ENCODE data around the gene LCLAT1. TPM values are rescaled to one million over a fixed set of nuclear protein-coding genes. Genes with fewer than 3 reads are reported as not detected.

The LCLAT1 gene
- polyA plus RNA-seq, 1 of the 3 experiments (the other 2 are of a cell fraction), result 6.9 TPM

DNA sequence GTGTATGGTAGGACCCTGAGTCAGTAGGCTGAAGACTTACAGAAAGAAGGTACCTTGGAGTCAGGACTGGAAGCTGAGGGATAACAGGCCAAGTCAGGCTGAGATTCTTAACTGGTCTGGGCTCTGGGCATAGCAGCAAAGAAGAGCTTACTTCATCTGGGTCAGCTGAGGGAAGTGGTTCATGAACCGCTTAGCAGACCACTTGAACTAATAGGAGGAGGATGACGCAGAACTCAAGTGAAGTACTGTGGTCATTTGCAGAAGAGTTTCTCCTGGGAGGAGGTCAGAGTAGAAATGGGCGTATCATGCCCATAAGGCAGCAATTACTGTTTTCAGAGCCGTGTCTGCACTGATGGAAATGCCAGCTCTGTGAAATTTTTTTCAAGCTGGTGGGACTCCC lies 164.5 kb downstream of the LCLAT1 start:
- POLR2A ChIA-PET, result no interaction called here
- no peaks in the 10 kb centered on the region for H3K9me2 ChIP-seq
- no peak for DNase-seq
- no peak overlapping the region for H3K9ac ChIP-seq
- H3F3A ChIP-seq (replicated peaks; ENCODE audit: insufficient read depth), result no peaks in the 10 kb centered on the region
- H3K4me1 ChIP-seq (ENCODE audit: control insufficient read depth in 1 of 2, insufficient read depth in 2 of 2, low read depth in 1 of 2, low read length in 1 of 2), result peaks cover 0 to 15% of the 10 kb centered on the region in 2 experiments; a peak in 2 of 4 replicates
- no peaks in the 10 kb centered on the region for H3K79me2 ChIP-seq (ENCODE audit: insufficient read depth)
- H3K4me2 ChIP-seq, result no peak overlapping the region
- WGBS (ENCODE audit: low lambda C conversion rate), result 92% methylated on average over 4 of the region's 4 CpGs
- H3K27me3 ChIP-seq (ENCODE audit: insufficient read depth), result no peaks in the 10 kb centered on the region
- no peaks in the 10 kb centered on the region for H3K36me3 ChIP-seq (replicated peaks in 1 of 2; ENCODE audit: control insufficient read depth in 1 of 2, insufficient read depth in 2 of 2, low read length in 1 of 2)
- no peaks in the 10 kb centered on the region for H4K20me1 ChIP-seq (ENCODE audit: insufficient read depth)
- TF ChIP-seq TAF1 (IDR thresholded peaks at IDR 0.05; ENCODE audit: borderline replicate concordance, low read depth, low read length) (no peak), MXI1 (IDR thresholded peaks at IDR 0.05; ENCODE audit: low read depth, low read length) (no peak)
- CTCF ChIA-PET, result interaction anchor here (0.7 to 2.3 kb wide), 7 partner anchors 8 to 447 kb away, joined by 3 to 7 read pairs (median 4); no protein-coding TSS in a partner anchor
- no peak overlapping the region for H3K27ac ChIP-seq (ENCODE audit: low read depth in 2 of 2, low read length in 1 of 2)
- no peak overlapping the region for H2AFZ ChIP-seq (ENCODE audit: low read depth)
- H3K9me3 ChIP-seq, result no peaks in the 10 kb centered on the region
- H3K4me3 ChIP-seq (ENCODE audit: low read depth in 2 of 2, low read length in 1 of 2), result no peak overlapping the region

DNA sequence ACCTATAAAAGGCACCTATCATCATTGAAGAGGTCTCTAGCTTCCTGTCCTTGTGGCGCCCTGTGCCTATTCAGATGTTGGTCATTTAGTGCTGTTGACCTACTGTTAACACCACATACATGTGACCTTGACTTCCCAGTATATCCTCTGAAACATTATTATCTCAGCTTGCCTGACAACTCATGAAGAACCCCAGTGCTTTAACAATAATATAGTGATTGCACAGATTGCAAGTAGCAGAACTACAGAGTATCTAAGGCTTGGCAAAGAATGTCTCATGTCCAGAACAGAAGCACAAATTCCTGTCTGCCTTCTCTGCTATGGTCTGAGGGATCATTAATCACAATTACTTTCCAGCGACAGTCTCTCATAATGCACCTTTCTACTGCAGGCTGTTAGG lies 165.3 kb downstream of the LCLAT1 start:
- Histone ChIP-seq H3K27ac (ENCODE audit: low read depth in 2 of 2, low read length in 1 of 2) (no peak overlapping the region), H3K4me2 (no peak overlapping the region)
- WGBS (ENCODE audit: low lambda C conversion rate), result 66% methylated on average over 2 of the region's 2 CpGs

More for the DNA sequence above, 165.3 kb downstream of the LCLAT1 start:
- Histone ChIP-seq H3F3A (replicated peaks; ENCODE audit: insufficient read depth) (no peaks in the 10 kb centered on the region), H4K20me1 (ENCODE audit: insufficient read depth) (no peaks in the 10 kb centered on the region), H3K4me1 (ENCODE audit: control insufficient read depth in 1 of 2, insufficient read depth in 2 of 2, low read depth in 1 of 2, low read length in 1 of 2) (peaks cover 0 to 15% of the 10 kb centered on the region in 2 experiments; a peak in 2 of 4 replicates), H3K9me2 (no peaks in the 10 kb centered on the region), H3K4me3 (ENCODE audit: low read depth in 2 of 2, low read length in 1 of 2) (no peak overlapping the region), H3K9me3 (no peaks in the 10 kb centered on the region), H3K9ac (no peak overlapping the region), H2AFZ (ENCODE audit: low read depth) (no peak overlapping the region), H3K79me2 (ENCODE audit: insufficient read depth) (no peaks in the 10 kb centered on the region), H3K36me3 (replicated peaks in 1 of 2; ENCODE audit: control insufficient read depth in 1 of 2, insufficient read depth in 2 of 2, low read length in 1 of 2) (no peaks in the 10 kb centered on the region), H3K27me3 (ENCODE audit: insufficient read depth) (no peaks in the 10 kb centered on the region)
- TF ChIP-seq NFIC (IDR thresholded peaks at IDR 0.05; ENCODE audit: borderline replicate concordance) (no peak), FOXJ3 (CRISPR knock-in tag; IDR thresholded peaks at IDR 0.05) (no peak), YY1 (IDR thresholded peaks at IDR 0.05; ENCODE audit: low read depth) (no peak), SMC3 (IDR thresholded peaks at IDR 0.05; ENCODE audit: low read depth, low read length) (no peak), GATA2 (CRISPR knock-in tag; IDR thresholded peaks at IDR 0.05) (no peak), RFX5 (IDR thresholded peaks at IDR 0.05; ENCODE audit: low read length) (no peak)
- TF ChIP-seq, protein P1, sequence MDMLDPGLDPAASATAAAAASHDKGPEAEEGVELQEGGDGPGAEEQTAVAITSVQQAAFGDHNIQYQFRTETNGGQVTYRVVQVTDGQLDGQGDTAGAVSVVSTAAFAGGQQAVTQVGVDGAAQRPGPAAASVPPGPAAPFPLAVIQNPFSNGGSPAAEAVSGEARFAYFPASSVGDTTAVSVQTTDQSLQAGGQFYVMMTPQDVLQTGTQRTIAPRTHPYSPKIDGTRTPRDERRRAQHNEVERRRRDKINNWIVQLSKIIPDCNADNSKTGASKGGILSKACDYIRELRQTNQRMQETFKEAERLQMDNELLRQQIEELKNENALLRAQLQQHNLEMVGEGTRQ (IDR thresholded peaks at IDR 0.05; ENCODE audit: borderline replicate concordance, low read depth, low read length), result no peak
- TF ChIP-seq, protein P2, sequence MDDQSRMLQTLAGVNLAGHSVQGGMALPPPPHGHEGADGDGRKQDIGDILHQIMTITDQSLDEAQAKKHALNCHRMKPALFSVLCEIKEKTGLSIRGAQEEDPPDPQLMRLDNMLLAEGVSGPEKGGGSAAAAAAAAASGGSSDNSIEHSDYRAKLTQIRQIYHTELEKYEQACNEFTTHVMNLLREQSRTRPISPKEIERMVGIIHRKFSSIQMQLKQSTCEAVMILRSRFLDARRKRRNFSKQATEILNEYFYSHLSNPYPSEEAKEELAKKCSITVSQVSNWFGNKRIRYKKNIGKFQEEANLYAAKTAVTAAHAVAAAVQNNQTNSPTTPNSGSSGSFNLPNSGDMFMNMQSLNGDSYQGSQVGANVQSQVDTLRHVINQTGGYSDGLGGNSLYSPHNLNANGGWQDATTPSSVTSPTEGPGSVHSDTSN (IDR thresholded peaks at IDR 0.05), result no peak
- TF ChIP-seq, protein P3, sequence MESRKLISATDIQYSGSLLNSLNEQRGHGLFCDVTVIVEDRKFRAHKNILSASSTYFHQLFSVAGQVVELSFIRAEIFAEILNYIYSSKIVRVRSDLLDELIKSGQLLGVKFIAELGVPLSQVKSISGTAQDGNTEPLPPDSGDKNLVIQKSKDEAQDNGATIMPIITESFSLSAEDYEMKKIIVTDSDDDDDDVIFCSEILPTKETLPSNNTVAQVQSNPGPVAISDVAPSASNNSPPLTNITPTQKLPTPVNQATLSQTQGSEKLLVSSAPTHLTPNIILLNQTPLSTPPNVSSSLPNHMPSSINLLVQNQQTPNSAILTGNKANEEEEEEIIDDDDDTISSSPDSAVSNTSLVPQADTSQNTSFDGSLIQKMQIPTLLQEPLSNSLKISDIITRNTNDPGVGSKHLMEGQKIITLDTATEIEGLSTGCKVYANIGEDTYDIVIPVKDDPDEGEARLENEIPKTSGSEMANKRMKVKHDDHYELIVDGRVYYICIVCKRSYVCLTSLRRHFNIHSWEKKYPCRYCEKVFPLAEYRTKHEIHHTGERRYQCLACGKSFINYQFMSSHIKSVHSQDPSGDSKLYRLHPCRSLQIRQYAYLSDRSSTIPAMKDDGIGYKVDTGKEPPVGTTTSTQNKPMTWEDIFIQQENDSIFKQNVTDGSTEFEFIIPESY (IDR thresholded peaks at IDR 0.05; ENCODE audit: borderline replicate concordance, low read depth), result no peak
- ChIA-PET POLR2A (no interaction called here), CTCF (interaction anchor here (0.7 to 2.3 kb wide), 5 partner anchors 11 to 447 kb away, joined by 3 to 7 read pairs (median 4); no protein-coding TSS in a partner anchor)
- no peak for DNase-seq
